Adrenal gland (tissue), 12 donors: ENCODE data around the gene HMG20B. TPM values are rescaled to one million over a fixed set of nuclear protein-coding genes. Genes with fewer than 3 reads are reported as not detected.
A peak's percentile ranks its signal among the peaks of the same experiment; 100 is the strongest.

ENCODE experiments used
- DNase-seq, 7 donors: peaks; one replicate each; pipeline ENCODE4 v3.0.0-alpha.2; 2019 to 2020
- H3K27ac ChIP-seq, 5 donors: fragments of 200-600 bp; sonication (generic) in 4 of 5; 1 replicate in 3 of 5; 2 replicates in 2 of 5; pipeline versions ENCODE4 v1.5.1 to v1.8.0; 2016 to 2020; ENCODE audit warnings: mild to moderate bottlenecking in 1 of 5
- H3K27me3 ChIP-seq: fragments of 200-600 bp; 2 replicates; pipeline ENCODE4 v1.8.0; 2021
- H3K36me3 ChIP-seq, 2 donors: fragments of 200-600 bp; replicated peaks in 1 of 2; 1 replicate in 1 of 2; 2 replicates in 1 of 2; pipeline versions ENCODE4 v1.5.1 to v1.8.0; 2018 to 2022
- H3K4me1 ChIP-seq, 2 donors: fragments of 200-600 bp; replicated peaks in 1 of 2; 1 replicate in 1 of 2; 2 replicates in 1 of 2; pipeline versions ENCODE4 v1.5.1 to v1.8.0; 2018 to 2021
- H3K4me3 ChIP-seq, 4 donors: fragments of 200-600 bp; sonication (generic) in 3 of 4; one replicate each; pipeline ENCODE4 v1.5.1; 2016 to 2018
- H3K9me3 ChIP-seq, 3 donors: fragments of 200-600 bp; sonication (generic) in 1 of 3; replicated peaks in 1 of 3; 1 replicate in 2 of 3; 2 replicates in 1 of 3; pipeline versions ENCODE4 v1.5.1 to v1.8.0; 2016 to 2021
- CTCF ChIP-seq, 6 experiments: fragments of 450-650 bp in 4 of 6; fragments of 200-600 bp in 2 of 6; sonication (generic) in 1 of 6; IDR thresholded peaks; 1 replicate in 5 of 6; 2 replicates in 1 of 6; pipeline versions ENCODE4 v1.5.1 to v1.8.0; 2016 to 2021; ENCODE audit warnings: antibody characterized with exemption in 6 of 6, mild to moderate bottlenecking in 2 of 6, moderate library complexity in 1 of 6
- POLR2A ChIP-seq, 2 donors: fragments of 450-650 bp; IDR thresholded peaks; one replicate each; pipeline ENCODE4 v1.6.1; 2017; ENCODE audit warnings: antibody characterized with exemption in 2 of 2, mild to moderate bottlenecking in 2 of 2, moderate library complexity in 1 of 2
- WGBS, 4 donors: extraction: QIAGEN DNeasy Blood & Tissue Kit in 2 of 4; methylation state at CpG; one replicate each; pipeline versions ENCODE4 v1.1.5 to v1.1.7; 2013 to 2017; 5-methylcytosine and 5-hydroxymethylcytosine counted together
- intact Hi-C, 2 donors: fragments of 100-400 bp; cut with DNase I; formaldehyde crosslinking; loops; one replicate each; pipeline versions ENCODE4 v1.14.1 to v1.15.0; 2022 to 2023
- polyA plus RNA-seq, 3 donors: library from polyadenylated mRNA; stranded (reverse); fragments of 200-250 nt in 2 of 3; fragments of 350-450 nt in 1 of 3; fragmentation: Illumina TruSeq in 1 of 3; extraction: RNeasy Lipid Tissue Mini Kit (QIAGEN cat#74804) in 1 of 3; gene quantifications; one replicate each; pipeline ENCODE4 v1.2.3, GENCODE V29; 2013 to 2014
- total RNA-seq, 9 donors: library from RNA; depleted of rRNA in 4 of 9; stranded (reverse); fragments of >200 nt in 4 of 9; fragments of 120-200 nt in 1 of 9; fragmentation: NEBNext Ultra II Directional in 1 of 9; extraction: Animal tissue kit (Norgen Biotek cat#: 25700) in 1 of 9; gene quantifications; one replicate each; pipeline versions ENCODE4 v1.1.0 to v1.2.4, GENCODE V29; 2013 to 2023
- donor health status: healthy with polysubstance abuse.
- donor health status: Bipolar disorder and iron deficiency.
- donor health status: DM: yes; HTN: yes; CAD: no.
- donor health status: DM: no; HTN: no; CAD: no.
- donor health status: DM: no; HTN: no; CAD: no.
- donor health status: DM: yes; HTN: yes; CAD: no.

Gene HMG20B
- total and polyA plus RNA-seq, 12 donors = 18.1 to 178 (median 102) TPM

- H3K36me3 ChIP-seq = peaks cover 0 to 3% of the 10 kb centered on the region in 2 donors
- H3K4me1 ChIP-seq = no peaks in the 10 kb centered on the region
- no peak for TF ChIP-seq CTCF (IDR thresholded peaks at IDR 0.05)
- no peak for TF ChIP-seq POLR2A (IDR thresholded peaks at IDR 0.05)
- intact Hi-C loops = no loop called here
- DNase-seq = peak in 1 of 7 donors; percentile 18
- H3K9me3 ChIP-seq = no peaks in the 10 kb centered on the region
- no peak overlapping the region for H3K4me3 ChIP-seq
- WGBS, 4 donors = 81 to 88% (median 82%) methylated on average over 7 to 34 of the region's 34 CpGs
- no peaks in the 10 kb centered on the region for H3K27me3 ChIP-seq
- H3K27ac ChIP-seq = no peak overlapping the region
These were observed 22.8 kb downstream of the HMG20B start for GRCh38 chr19:3595521-3596061.

GRCh38 chr19:3599776-3600187 lies 27.0 kb downstream of the HMG20B start:
- Histone ChIP-seq H3K4me1 (peaks cover 16% of the 10 kb centered on the region in 2 donors), H3K36me3 (peaks cover 0 to 3% of the 10 kb centered on the region in 2 donors), H3K27me3 (no peaks in the 10 kb centered on the region), H3K4me3 (no peak overlapping the region), H3K27ac (no peak overlapping the region), H3K9me3 (no peaks in the 10 kb centered on the region)
- intact Hi-C loops = no loop called here
- DNase-seq = peak in 1 of 7 donors; percentile 20
- 90 to 100% (median 94%) methylated on average over 1 to 28 of the region's 28 CpGs for WGBS, 4 donors
- TF ChIP-seq POLR2A (IDR thresholded peaks at IDR 0.05) = no peak

GRCh38 chr19:3601021-3601420 lies 28.3 kb downstream of the HMG20B start:
- H3K36me3 ChIP-seq = no peaks in the 10 kb centered on the region
- no peak overlapping the region for H3K27ac ChIP-seq
- peaks cover 16 to 22% of the 10 kb centered on the region in 2 donors for H3K4me1 ChIP-seq
- no peaks in the 10 kb centered on the region for H3K9me3 ChIP-seq
- H3K4me3 ChIP-seq = no peak overlapping the region
- intact Hi-C loops = no loop called here
- TF ChIP-seq CTCF (IDR thresholded peaks at IDR 0.05) = no peak
- no peak for TF ChIP-seq POLR2A (IDR thresholded peaks at IDR 0.05)
- peak in 1 of 7 donors; percentile 18 for DNase-seq
- WGBS, 4 donors = 86 to 91% (median 89%) methylated on average over 12 of the region's 12 CpGs
- no peaks in the 10 kb centered on the region for H3K27me3 ChIP-seq

- WGBS, 4 donors = 29 to 46% (median 33%) methylated on average over 12 to 23 of the region's 23 CpGs
- intact Hi-C loops = no loop called here
- Histone ChIP-seq H3K9me3 (no peaks in the 10 kb centered on the region), H3K4me3 (peak overlapping the region in 1 of 4 donors; percentile 44), H3K36me3 (no peaks in the 10 kb centered on the region), H3K4me1 (peaks cover 28 to 42% of the 10 kb centered on the region in 2 donors), H3K27me3 (no peaks in the 10 kb centered on the region), H3K27ac (peak overlapping the region; percentile 38 to 94 (median 73))
- peak in 1 of 2 donors; percentile 20 for TF ChIP-seq POLR2A (IDR thresholded peaks at IDR 0.05)
- TF ChIP-seq CTCF (IDR thresholded peaks at IDR 0.05) = no peak
- peak in 6 of 7 donors; percentile 64 to 90 (median 85) for DNase-seq
These were observed 30.5 kb downstream of the HMG20B start for GRCh38 chr19:3603121-3603811.
